Esophagus (tissue), 2 donors: ENCODE data around the gene NHLRC2. TPM values are rescaled to one million over a fixed set of nuclear protein-coding genes. Genes with fewer than 3 reads are reported as not detected.

Experiments
- H3K27ac ChIP-seq, 2 donors: one replicate each; pipeline ENCODE4 v1.5.1; 2013; ENCODE audit warnings: low read depth in 2 of 2, mild to moderate bottlenecking in 2 of 2, inconsistent platforms in 1 of 2, low read length in 1 of 2, moderate library complexity in 1 of 2
- H3K27me3 ChIP-seq, 2 donors: one replicate each; pipeline ENCODE4 v1.6.1; 2013; ENCODE audit warnings: low read length in 2 of 2, control low read depth in 1 of 2, mild to moderate bottlenecking in 1 of 2; ENCODE audit not compliant: insufficient read depth in 2 of 2, control insufficient read depth in 1 of 2
- H3K36me3 ChIP-seq, 2 donors: one replicate each; pipeline ENCODE4 v1.6.1; 2013; ENCODE audit warnings: low read length in 1 of 2; ENCODE audit not compliant: control insufficient read depth in 2 of 2, insufficient read depth in 2 of 2
- H3K4me1 ChIP-seq, 2 donors: one replicate each; pipeline ENCODE4 v1.6.1; 2013; ENCODE audit warnings: low read length in 1 of 2; ENCODE audit not compliant: control insufficient read depth in 2 of 2, insufficient read depth in 2 of 2
- H3K4me3 ChIP-seq, 2 donors: one replicate each; pipeline ENCODE4 v1.5.1; 2013; ENCODE audit warnings: low read length in 2 of 2, mild to moderate bottlenecking in 2 of 2, low read depth in 1 of 2, moderate library complexity in 1 of 2
- H3K9me3 ChIP-seq, 2 donors: one replicate each; pipeline ENCODE4 v1.6.1; 2013; ENCODE audit warnings: mild to moderate bottlenecking in 2 of 2, low read depth in 1 of 2, low read length in 1 of 2, moderate library complexity in 1 of 2; ENCODE audit not compliant: control insufficient read depth in 2 of 2, insufficient read depth in 1 of 2
- WGBS, 2 donors: extraction: QIAGEN DNeasy Blood & Tissue Kit; methylation state at CpG; one replicate each; pipeline ENCODE4 v1.1.7; 2013; 5-methylcytosine and 5-hydroxymethylcytosine counted together
- polyA plus RNA-seq, 2 donors: library from polyadenylated mRNA; stranded (reverse); fragments of 200-250 nt; gene quantifications; one replicate each; pipeline ENCODE4 v1.2.3, GENCODE V29; 2013
- donor health status: healthy with polysubstance abuse.
- donor health status: Bipolar disorder and iron deficiency.

NHLRC2 gene
- polyA plus RNA-seq, 2 donors, result 3.2 to 3.7 TPM

DNA sequence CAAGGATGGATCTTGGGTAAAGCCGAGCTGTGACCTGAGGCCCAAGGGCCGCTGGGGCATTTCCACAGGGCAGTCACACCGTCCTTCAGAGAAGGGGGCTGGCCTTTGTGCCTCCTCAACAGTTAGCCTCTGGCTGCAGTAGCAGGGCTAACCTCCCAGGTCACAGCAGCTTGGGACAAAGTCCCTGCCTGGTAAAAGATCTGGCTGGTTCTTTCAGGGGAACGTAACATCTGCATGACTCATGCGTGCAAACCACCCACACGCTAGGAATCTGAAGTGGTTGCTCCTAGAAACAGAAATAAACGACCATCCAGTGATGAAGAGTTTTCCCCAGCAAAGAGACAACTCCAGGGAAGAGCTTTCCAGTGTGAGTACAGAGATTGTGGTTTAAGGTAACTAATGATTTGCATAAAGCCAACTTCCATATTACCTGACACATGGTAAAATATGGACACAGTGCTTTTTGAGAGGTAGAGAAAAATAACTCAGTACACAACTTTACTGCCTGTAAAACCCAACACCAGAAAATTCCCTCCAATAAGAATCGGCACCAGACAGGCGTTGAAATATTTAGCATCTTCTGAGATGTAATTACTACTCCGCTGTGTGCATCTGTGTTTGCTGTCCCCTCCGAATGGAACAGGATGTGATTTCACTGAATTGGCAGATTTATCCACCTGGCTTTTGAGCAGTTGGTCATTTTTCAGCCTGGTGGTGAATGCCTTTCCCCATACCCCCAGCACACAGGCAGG lies 104.3 kb downstream of the NHLRC2 start:
- H3K27me3 ChIP-seq, result no peaks in the 10 kb centered on the region
- H3K4me3 ChIP-seq, result no peak overlapping the region
- peak overlapping the region; percentile 51 to 58 for H3K27ac ChIP-seq
- H3K4me1 ChIP-seq, result peaks cover 4 to 28% of the 10 kb centered on the region in 2 donors
- H3K36me3 ChIP-seq, result no peaks in the 10 kb centered on the region
- WGBS, 2 donors, result 50 to 56% methylated on average over 11 of the region's 11 CpGs
- H3K9me3 ChIP-seq, result no peaks in the 10 kb centered on the region

DNA sequence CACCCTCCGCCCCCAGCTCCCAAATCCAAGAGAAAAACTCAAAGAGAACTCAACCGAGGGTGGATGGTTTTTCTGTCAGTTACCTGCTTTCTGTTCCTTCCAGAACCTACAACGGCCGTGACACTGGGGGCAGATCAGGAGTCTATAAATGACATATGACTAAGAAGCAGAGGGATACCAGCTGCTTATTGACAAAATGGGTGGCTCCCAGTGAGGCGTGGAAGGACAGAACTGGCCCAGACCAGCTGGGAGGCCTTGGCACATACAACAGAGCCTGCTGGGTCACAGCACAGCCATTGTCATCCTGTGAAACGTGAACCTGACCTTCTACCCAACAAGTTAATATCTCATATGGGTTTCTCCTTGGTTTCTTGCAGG lies 104.9 kb downstream of the NHLRC2 start:
- Histone ChIP-seq H3K4me1 (peaks cover 4 to 28% of the 10 kb centered on the region in 2 donors), H3K36me3 (no peaks in the 10 kb centered on the region), H3K9me3 (no peaks in the 10 kb centered on the region), H3K27ac (peak overlapping the region; percentile 36 to 38), H3K4me3 (no peak overlapping the region), H3K27me3 (no peaks in the 10 kb centered on the region)
- WGBS, 2 donors, result 61 to 65% methylated on average over 6 of the region's 6 CpGs

DNA sequence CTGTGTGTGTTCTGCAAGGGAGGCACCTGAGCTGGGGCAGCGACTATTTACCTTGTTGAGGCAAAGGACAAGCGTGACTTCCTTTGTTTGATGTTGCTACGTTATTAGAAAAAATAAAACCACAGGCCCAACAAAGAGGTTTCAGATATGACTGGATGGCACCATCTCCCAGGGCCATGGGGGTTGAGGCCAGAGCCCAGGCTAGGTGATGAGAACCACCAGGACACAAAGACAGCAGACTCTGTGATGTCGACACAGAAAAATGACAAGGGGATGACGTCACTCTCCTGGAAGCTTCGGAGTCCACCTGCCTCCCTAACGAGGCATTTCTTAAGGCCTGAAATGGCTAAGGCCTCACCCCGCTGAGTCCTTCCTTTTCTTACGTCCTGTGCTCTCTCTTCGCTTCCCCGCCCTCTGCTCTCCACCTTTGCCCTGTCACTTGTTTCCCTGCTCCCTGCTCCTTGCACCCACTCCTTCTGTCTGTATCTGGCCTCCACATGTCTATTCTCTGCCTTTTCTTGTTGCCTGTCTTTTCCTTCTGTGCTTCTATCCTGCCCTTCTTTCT lies 106.2 kb downstream of the NHLRC2 start:
- H3K9me3 ChIP-seq, result no peaks in the 10 kb centered on the region
- WGBS, 2 donors, result 42 to 54% methylated on average over 11 of the region's 11 CpGs
- H3K27ac ChIP-seq, result peak overlapping the region; percentile 16 to 39
- H3K27me3 ChIP-seq, result no peaks in the 10 kb centered on the region
- H3K36me3 ChIP-seq, result no peaks in the 10 kb centered on the region
- peaks cover 4 to 28% of the 10 kb centered on the region in 2 donors for H3K4me1 ChIP-seq
- no peak overlapping the region for H3K4me3 ChIP-seq

DNA sequence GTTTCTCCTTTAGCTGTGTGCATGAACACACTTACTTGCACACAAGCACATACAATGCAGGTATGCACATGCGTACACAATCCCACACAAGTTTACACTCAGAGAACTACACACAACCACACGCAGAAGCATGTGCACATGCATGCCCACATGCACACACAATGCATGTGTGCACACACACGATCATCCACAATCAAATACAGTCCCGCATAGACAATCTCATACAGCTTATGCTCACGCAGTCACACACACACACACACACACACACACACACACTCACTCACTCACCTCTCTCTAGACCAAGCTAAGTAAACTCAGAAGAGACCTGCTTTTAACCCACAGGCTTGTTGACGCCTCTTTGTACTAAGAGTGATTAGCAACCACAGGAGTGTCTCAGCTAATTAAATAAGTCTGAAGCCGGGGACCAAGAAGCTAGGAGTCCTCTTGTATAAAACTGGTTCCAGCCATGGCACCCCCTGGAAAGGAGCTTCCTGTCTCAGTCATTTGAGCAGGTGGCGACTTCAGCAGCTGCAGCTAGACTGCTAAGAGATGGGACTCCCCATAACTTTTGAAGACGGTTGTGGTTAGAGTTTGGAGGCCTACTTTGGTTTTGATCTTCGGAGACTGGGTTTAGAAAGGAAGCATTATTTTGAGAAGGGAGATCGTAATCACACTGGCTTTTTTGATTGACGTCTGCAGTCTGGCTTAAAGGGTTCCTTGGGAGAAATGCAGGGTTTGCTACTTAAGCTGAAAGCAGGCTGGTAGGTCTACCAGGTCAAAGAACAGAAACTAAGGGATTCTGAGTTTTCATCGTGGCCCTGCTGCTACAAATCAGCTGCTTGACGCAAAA lies 106.9 kb downstream of the NHLRC2 start:
- H3K36me3 ChIP-seq, result no peaks in the 10 kb centered on the region
- no peaks in the 10 kb centered on the region for H3K27me3 ChIP-seq
- H3K4me3 ChIP-seq, result no peak overlapping the region
- peaks cover 4 to 28% of the 10 kb centered on the region in 2 donors for H3K4me1 ChIP-seq
- H3K9me3 ChIP-seq, result no peaks in the 10 kb centered on the region
- 74 to 76% methylated on average over 14 of the region's 14 CpGs for whole genome bisulfite sequencing, 2 donors
- no peak overlapping the region for H3K27ac ChIP-seq

DNA sequence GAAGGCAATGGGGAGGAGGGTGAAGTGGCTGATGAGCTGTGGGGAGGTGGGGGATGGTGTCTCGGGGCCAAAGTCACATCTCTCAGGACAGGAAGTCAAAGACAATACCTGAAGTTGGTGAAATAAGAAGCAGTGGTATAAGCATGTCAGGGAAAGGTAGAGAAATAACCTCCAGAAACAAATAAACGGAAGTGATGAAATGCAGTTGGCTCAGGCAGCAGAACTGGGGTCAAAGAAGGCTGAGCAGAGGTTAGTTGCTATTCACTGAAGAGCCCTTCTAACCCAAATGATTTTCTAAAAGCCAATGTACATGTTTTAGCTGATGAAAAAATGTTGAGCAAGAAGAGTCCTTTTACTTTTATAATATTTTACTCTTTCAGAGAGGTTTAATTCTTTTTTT lies 110.6 kb downstream of the NHLRC2 start:
- Histone ChIP-seq H3K36me3 (no peaks in the 10 kb centered on the region), H3K9me3 (peaks cover 0 to 6% of the 10 kb centered on the region in 2 donors), H3K4me3 (no peak overlapping the region), H3K4me1 (peaks cover 0 to 7% of the 10 kb centered on the region in 2 donors), H3K27me3 (no peaks in the 10 kb centered on the region), H3K27ac (no peak overlapping the region)
- WGBS, 2 donors, result 75 to 77% methylated on average over 2 of the region's 2 CpGs

DNA sequence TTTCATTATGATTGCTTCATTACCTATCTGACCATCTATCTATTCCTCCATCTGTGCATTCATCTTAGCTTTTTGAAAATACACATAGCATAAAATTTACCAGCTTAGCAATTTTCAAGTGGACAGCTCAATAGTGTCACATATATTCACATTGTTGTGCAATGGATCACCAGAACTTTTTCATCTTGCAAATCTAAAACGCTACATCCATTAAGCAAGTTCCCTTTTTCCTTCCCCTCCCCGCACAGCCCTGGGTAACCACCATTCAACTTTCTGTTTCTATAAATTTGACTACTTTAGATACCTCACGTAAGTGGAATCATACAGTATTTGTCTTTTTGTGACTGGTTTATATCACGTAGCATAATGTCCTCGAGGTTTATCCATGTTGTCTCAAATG lies 111.2 kb downstream of the NHLRC2 start:
- no peaks in the 10 kb centered on the region for H3K36me3 ChIP-seq
- no peak overlapping the region for H3K4me3 ChIP-seq
- H3K4me1 ChIP-seq, result peaks cover 0 to 2% of the 10 kb centered on the region in 2 donors
- H3K27me3 ChIP-seq, result no peaks in the 10 kb centered on the region
- no peak overlapping the region for H3K27ac ChIP-seq
- 78 to 79% methylated on average over 5 of the region's 5 CpGs for WGBS, 2 donors
- H3K9me3 ChIP-seq, result peaks cover 0 to 6% of the 10 kb centered on the region in 2 donors

Other genes starting within 250 kb of the NHLRC2 start
- under 1 TPM; 0.02 to 0.04 TPM for gene NRAP, start 190.6 kb upstream of the NHLRC2 start, polyA plus RNA-seq
- 10 to 100 TPM in 1 of 2 donors, 1 to 10 TPM in 1; 8.3 to 11.0 TPM for gene CASP7, start 174.7 kb upstream of the NHLRC2 start, polyA plus RNA-seq
- under 1 TPM; 0.05 to 0.08 TPM for gene PLEKHS1, start 103.0 kb upstream of the NHLRC2 start, polyA plus RNA-seq
- gene DCLRE1A, start 579 bp upstream of the NHLRC2 start, polyA plus RNA-seq, result 1 to 10 TPM; 2.5 to 2.7 TPM
- gene ADRB1, start 189.2 kb downstream of the NHLRC2 start, polyA plus RNA-seq, result under 1 TPM; 0.22 to 0.46 TPM